Activated gamma-delta T cell (primary cell): ENCODE data around the gene MDN1.

Source experiments
- DNase-seq: peaks from one replicate; lab custom pipeline; 2025; lab: John Stamatoyannopoulos, UW

Gene MDN1

DNA sequence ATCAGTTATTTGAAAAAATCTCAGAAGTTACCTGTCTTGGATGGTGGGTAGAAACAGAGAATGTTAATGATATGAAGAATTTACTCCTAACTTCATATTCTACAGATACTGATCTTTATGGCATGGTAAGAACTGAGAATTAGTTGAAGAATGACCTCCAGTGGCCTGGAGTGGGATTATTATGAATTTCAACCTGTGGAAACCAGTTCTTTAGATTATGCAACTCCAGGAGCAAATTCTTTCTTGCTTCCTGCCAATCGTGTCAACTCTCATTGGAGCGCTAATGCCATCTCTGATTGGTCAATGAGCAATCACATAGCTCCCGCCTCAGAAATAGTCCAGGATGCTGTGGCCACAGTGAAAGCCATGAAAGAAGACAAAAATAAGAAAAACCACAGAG is 221.6 kb downstream of the MDN1 start:
- DNase-seq, result no peak

- no peak for DNase-seq
Observed at GRCh38 chr6:89597372-89597771, 222.2 kb downstream of the MDN1 start.

DNA sequence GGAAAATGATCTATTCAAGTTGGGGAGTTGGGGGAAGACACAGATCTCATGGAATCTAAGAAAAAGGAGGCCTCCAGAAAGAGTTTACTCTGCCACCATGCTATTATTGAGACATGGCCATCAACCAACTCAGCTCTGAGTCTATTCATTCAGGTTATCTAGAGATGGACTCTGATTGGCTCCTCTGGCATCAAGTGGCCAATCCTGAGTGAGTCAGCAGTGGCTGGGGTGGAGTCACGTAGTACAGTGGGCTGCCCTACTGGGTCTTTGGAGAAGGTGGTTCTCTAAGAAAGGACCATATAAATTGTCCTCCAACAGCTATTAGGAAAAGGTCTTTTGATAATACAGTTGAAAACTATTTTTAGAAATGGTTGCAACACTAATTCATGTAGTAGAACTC is 223.1 kb downstream of the MDN1 start:
- no peak for DNase-seq

DNA sequence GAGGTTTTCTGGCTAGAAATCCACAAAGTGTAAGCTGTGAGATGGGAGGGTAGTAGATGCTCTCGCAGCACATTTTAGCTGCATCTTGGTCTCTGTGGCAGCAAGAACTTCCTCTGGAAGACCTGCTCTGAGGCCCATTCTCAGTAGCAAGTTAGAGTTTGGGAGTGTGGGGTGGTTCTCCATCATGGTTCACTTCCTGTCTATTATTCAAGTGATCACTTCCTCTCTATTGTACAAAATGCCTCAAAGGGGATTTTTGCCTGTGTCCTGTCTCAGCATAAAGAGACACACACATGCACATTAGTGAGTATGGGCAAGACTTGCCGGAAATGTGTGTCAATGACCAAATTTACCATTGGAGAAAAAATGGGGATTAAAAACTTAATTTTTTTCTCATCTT is 223.5 kb downstream of the MDN1 start:
- no peak for DNase-seq
